Activated CD8-positive, alpha-beta T cell treated with anti-CD3 and anti-CD28 coated beads, Interleukin-2, amount 10 ng/mL, durations not matched to agents 7 days and 5 days (primary cell): ENCODE data around the gene UROC1. TPM values are rescaled to one million over a fixed set of nuclear protein-coding genes. Genes with fewer than 3 reads are reported as not detected.

Experiments used
- ATAC-seq: fragments of 150-1000 bp; cut with Tn5 transposase; one replicate; pipeline ENCODE4 v1.10.0; 2021; ENCODE audit warnings: moderate library complexity
- CTCF ChIA-PET: fragments of 350-600 bp; sonication (Branson Sonifier 250); formaldehyde crosslinking; loops from one replicate; lab custom pipeline; 2021; ENCODE audit warnings: antibody characterized with exemption; lab: Charles Lee
- POLR2A ChIA-PET: fragments of 350-600 bp; sonication (Branson Sonifier 250); formaldehyde crosslinking; loops from one replicate; lab custom pipeline; 2021; ENCODE audit warnings: antibody characterized with exemption; lab: Charles Lee
- DNase-seq: peaks from one replicate; pipeline ENCODE4 v3.0.0-alpha.2; 2020
- H3K27ac Mint-ChIP-seq: one replicate; pipeline ENCODE4 v1.8.0; 2021; ENCODE audit warnings: mild to moderate bottlenecking, mixed read lengths
- H3K27me3 Mint-ChIP-seq: one replicate; pipeline ENCODE4 v1.8.0; 2021; ENCODE audit warnings: low read depth, mixed read lengths
- H3K36me3 Mint-ChIP-seq: one replicate; pipeline ENCODE4 v1.8.0; 2021; ENCODE audit warnings: low read depth, mixed read lengths
- H3K4me1 Mint-ChIP-seq: one replicate; pipeline ENCODE4 v1.8.0; 2021; ENCODE audit warnings: low read depth, mixed read lengths
- H3K4me3 Mint-ChIP-seq: one replicate; pipeline ENCODE4 v1.8.0; 2021; ENCODE audit warnings: mild to moderate bottlenecking, mixed read lengths
- H3K9me3 Mint-ChIP-seq: one replicate; pipeline ENCODE4 v1.8.0; 2022; ENCODE audit warnings: mixed read lengths; ENCODE audit not compliant: insufficient read depth
- total RNA-seq, 2 experiments: library from RNA; stranded (reverse); gene quantifications; one replicate each; pipeline ENCODE4 v1.2.3, GENCODE V29; 2021

The UROC1 gene
- total RNA-seq, 2 experiments from 2014 or later, result 0.13 TPM; not detected in 1

- ChIA-PET POLR2A (no interaction called here), CTCF (no interaction called here)
- ATAC-seq, result no peak
- Mint-ChIP-seq H3K4me1 (no peaks in the 10 kb centered on the region), H3K27me3 (no peaks in the 10 kb centered on the region), H3K4me3 (no peak overlapping the region), H3K27ac (no peak overlapping the region), H3K9me3 (no peaks in the 10 kb centered on the region), H3K36me3 (peaks cover 3% of the 10 kb centered on the region)
- DNase-seq, result no peak
Observed at GRCh38 chr3:126435456-126436315, 81.9 kb downstream of the UROC1 start.

- H3K27ac Mint-ChIP-seq, result no peak overlapping the region
- DNase-seq, result no peak
Observed at GRCh38 chr3:126434931-126435411, 82.6 kb downstream of the UROC1 start.

GRCh38 chr3:126434264-126434590 lies 83.3 kb downstream of the UROC1 start:
- Mint-ChIP-seq H3K4me3 (no peak overlapping the region), H3K27me3 (no peaks in the 10 kb centered on the region), H3K4me1 (no peaks in the 10 kb centered on the region), H3K27ac (no peak overlapping the region), H3K9me3 (no peaks in the 10 kb centered on the region), H3K36me3 (peaks cover 3% of the 10 kb centered on the region)
- DNase-seq, result no peak
- ChIA-PET CTCF (no interaction called here), POLR2A (no interaction called here)
- ATAC-seq, result no peak

More at GRCh38 chr3:126434931-126435411, 82.6 kb downstream of the UROC1 start:
- ChIA-PET POLR2A (no interaction called here), CTCF (no interaction called here)
- no peaks in the 10 kb centered on the region for H3K27me3 Mint-ChIP-seq
- no peaks in the 10 kb centered on the region for H3K4me1 Mint-ChIP-seq
- no peak overlapping the region for H3K4me3 Mint-ChIP-seq
- H3K9me3 Mint-ChIP-seq, result no peaks in the 10 kb centered on the region
- H3K36me3 Mint-ChIP-seq, result peaks cover 3% of the 10 kb centered on the region
- no peak for ATAC-seq

- CTCF ChIA-PET, result no interaction called here
- Mint-ChIP-seq H3K4me1 (no peaks in the 10 kb centered on the region), H3K36me3 (peaks cover 3% of the 10 kb centered on the region), H3K9me3 (no peaks in the 10 kb centered on the region), H3K4me3 (no peak overlapping the region), H3K27ac (no peak overlapping the region), H3K27me3 (no peaks in the 10 kb centered on the region)
- DNase-seq (no peak), ATAC-seq (no peak)
- POLR2A ChIA-PET, result no interaction called here
Observed at GRCh38 chr3:126433496-126434263, 83.9 kb downstream of the UROC1 start.

- Mint-ChIP-seq H3K36me3 (peaks cover 3% of the 10 kb centered on the region), H3K27me3 (no peaks in the 10 kb centered on the region), H3K9me3 (no peaks in the 10 kb centered on the region), H3K27ac (no peak overlapping the region), H3K4me1 (no peaks in the 10 kb centered on the region), H3K4me3 (no peak overlapping the region)
- POLR2A ChIA-PET, result no interaction called here
- CTCF ChIA-PET, result no interaction called here
- no peak for ATAC-seq
- DNase-seq, result no peak
Observed at GRCh38 chr3:126433105-126433430, 84.5 kb downstream of the UROC1 start.

GRCh38 chr3:126432361-126433104 lies 85.0 kb downstream of the UROC1 start:
- H3K4me1 Mint-ChIP-seq, result no peaks in the 10 kb centered on the region
- peaks cover 3% of the 10 kb centered on the region for H3K36me3 Mint-ChIP-seq
- H3K4me3 Mint-ChIP-seq, result no peak overlapping the region
- CTCF ChIA-PET, result no interaction called here
- ATAC-seq (no peak), DNase-seq (no peak)
- no peaks in the 10 kb centered on the region for H3K9me3 Mint-ChIP-seq
- H3K27me3 Mint-ChIP-seq, result no peaks in the 10 kb centered on the region
- H3K27ac Mint-ChIP-seq, result no peak overlapping the region
- POLR2A ChIA-PET, result no interaction called here

Other genes with a start within 250 kb of the UROC1 start
- not detected for gene KLF15, start 160.4 kb downstream of the UROC1 start, total RNA-seq
- not detected for gene CFAP100, start 122.9 kb downstream of the UROC1 start, total RNA-seq
- gene ZXDC, start 41.9 kb downstream of the UROC1 start, total RNA-seq, result 10 to 100 TPM; 26.6 to 27.3 TPM
- not detected for gene CHST13, start 6.4 kb upstream of the UROC1 start, total RNA-seq
- gene C3orf22, start 41.2 kb upstream of the UROC1 start, total RNA-seq, result not detected
- gene TXNRD3, start 137.4 kb upstream of the UROC1 start, total RNA-seq, result 1 to 10 TPM; 1.0 to 1.3 TPM
- gene CHCHD6, start 186.5 kb upstream of the UROC1 start, total RNA-seq, result 1 to 10 TPM; 5.1 to 6.2 TPM